ENCODE results near the gene DPP10.
"Not testable (repeated sequence)": the region's sequence is repeated elsewhere in the genome, so short reads cannot be mapped to it uniquely, and the experiment has no call there.

The DPP10 gene

GRCh38 chr2:114442510-114442909 lies at the start of gene DPP10:
TSS of gene DPP10 (plus strand) at chr2:114442641.
- Histone ChIP-seq H3K27ac (no peak within 1 kb of the TSS), H2AFZ (no peak within 1 kb of the TSS), H3K4me2 (ENCODE audit: low read length) (no peak within 1 kb of the TSS), H3K9me3 (ENCODE audit: control insufficient read depth, low read length) (no peaks in the 10 kb centered on the region), H3K36me3 (ENCODE audit: control insufficient read depth, insufficient read depth, low read length) (no peaks in the 10 kb centered on the region), H3K4me1 (no peaks in the 10 kb centered on the region), H3K79me2 (no peaks in the 10 kb centered on the region), H3K4me3 (ENCODE audit: low read depth, low read length) (no peak within 1 kb of the TSS), H3K9ac (no peak within 1 kb of the TSS), H3K27me3 (ENCODE audit: control insufficient read depth, insufficient read depth, low read length) (no peaks in the 10 kb centered on the region)
- TF ChIP-seq, protein P1, sequence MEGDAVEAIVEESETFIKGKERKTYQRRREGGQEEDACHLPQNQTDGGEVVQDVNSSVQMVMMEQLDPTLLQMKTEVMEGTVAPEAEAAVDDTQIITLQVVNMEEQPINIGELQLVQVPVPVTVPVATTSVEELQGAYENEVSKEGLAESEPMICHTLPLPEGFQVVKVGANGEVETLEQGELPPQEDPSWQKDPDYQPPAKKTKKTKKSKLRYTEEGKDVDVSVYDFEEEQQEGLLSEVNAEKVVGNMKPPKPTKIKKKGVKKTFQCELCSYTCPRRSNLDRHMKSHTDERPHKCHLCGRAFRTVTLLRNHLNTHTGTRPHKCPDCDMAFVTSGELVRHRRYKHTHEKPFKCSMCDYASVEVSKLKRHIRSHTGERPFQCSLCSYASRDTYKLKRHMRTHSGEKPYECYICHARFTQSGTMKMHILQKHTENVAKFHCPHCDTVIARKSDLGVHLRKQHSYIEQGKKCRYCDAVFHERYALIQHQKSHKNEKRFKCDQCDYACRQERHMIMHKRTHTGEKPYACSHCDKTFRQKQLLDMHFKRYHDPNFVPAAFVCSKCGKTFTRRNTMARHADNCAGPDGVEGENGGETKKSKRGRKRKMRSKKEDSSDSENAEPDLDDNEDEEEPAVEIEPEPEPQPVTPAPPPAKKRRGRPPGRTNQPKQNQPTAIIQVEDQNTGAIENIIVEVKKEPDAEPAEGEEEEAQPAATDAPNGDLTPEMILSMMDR (IDR thresholded peaks at IDR 0.05) = no peak

DNA sequence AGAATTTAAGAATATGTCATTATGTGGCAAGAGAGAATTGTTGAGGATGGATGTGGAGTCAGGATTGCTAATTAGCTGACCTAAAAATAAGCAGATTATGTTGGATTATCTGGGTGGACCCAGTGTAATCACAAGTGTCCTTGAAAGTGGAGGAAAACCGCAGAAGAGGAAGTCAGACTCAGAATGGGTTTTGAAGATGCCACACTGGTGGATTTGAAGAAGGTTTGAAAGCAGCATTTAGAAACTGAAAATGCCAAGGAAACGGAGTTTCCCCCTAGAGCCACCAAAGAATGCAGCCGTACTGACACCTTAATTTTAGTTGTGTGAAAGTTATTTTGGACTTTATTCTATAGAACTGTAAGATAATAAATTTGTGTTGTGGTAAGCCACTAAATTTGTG lies 41.6 kb upstream of the DPP10 start:
- Histone ChIP-seq H3K4me2 (ENCODE audit: low read length) (no peak overlapping the region), H3K9me3 (ENCODE audit: control insufficient read depth, low read length) (no peaks in the 10 kb centered on the region), H2AFZ (no peak overlapping the region), H3K4me3 (ENCODE audit: low read depth, low read length) (no peak overlapping the region), H3K27ac (no peak overlapping the region), H3K4me1 (no peaks in the 10 kb centered on the region), H3K36me3 (ENCODE audit: control insufficient read depth, insufficient read depth, low read length) (no peaks in the 10 kb centered on the region), H3K79me2 (no peaks in the 10 kb centered on the region), H3K9ac (no peak overlapping the region), H3K27me3 (ENCODE audit: control insufficient read depth, insufficient read depth, low read length) (no peaks in the 10 kb centered on the region)
- TF ChIP-seq, protein P1 (IDR thresholded peaks at IDR 0.05) = no peak

- H3K27ac ChIP-seq = no peak overlapping the region
These were observed 37.0 kb upstream of the DPP10 start for GRCh38 chr2:114405247-114406116.

DNA sequence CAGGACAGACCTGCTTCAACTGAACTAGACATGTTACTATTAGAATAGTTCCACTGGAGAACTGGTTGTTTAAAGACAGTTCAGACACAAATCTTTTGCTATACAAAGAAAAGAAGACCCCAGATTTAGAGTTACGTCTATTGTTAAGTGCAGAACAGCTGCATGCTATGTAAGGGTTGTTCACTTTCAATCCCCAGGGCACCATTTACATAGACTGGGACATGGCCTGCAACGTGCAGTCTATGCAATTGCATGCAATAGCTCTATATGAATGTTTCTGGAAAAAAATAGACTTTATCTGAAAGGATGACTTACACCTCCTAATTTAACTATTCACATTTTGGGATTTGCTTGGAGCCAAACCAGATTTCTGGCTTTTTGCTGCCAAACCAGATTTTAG lies 36.1 kb upstream of the DPP10 start:
- H3K27ac ChIP-seq = no peak overlapping the region

More at GRCh38 chr2:114405247-114406116, 37.0 kb upstream of the DPP10 start:
- Histone ChIP-seq H3K36me3 (ENCODE audit: control insufficient read depth, insufficient read depth, low read length) (no peaks in the 10 kb centered on the region), H3K79me2 (no peaks in the 10 kb centered on the region), H3K27me3 (ENCODE audit: control insufficient read depth, insufficient read depth, low read length) (no peaks in the 10 kb centered on the region), H3K4me1 (no peaks in the 10 kb centered on the region), H3K4me3 (ENCODE audit: low read depth, low read length) (no peak overlapping the region), H3K9me3 (ENCODE audit: control insufficient read depth, low read length) (no peaks in the 10 kb centered on the region), H3K4me2 (ENCODE audit: low read length) (no peak overlapping the region), H2AFZ (no peak overlapping the region), H3K9ac (no peak overlapping the region)
- TF ChIP-seq, protein P1 (IDR thresholded peaks at IDR 0.05) = no peak

DNA sequence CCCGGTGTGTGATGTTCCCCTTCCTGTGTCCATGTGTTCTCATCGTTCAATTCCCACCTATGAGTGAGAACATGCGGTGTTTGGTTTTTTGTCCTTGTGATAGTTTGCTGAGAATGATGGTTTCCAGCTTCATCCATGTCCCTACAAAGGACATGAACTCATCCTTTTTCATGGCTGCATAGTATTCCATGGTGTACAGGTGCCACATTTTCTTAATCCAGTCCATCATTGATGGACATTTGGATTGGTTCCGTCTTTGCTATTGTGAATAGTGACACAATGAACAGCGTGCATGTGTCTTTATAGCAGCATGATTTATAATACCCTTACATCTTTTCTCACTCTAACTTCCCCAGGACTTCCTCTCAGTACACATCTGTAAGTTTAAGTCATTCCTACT lies 35.1 kb upstream of the DPP10 start:
- H3K4me3 ChIP-seq (ENCODE audit: low read depth, low read length); H3K4me2 ChIP-seq (ENCODE audit: low read length); H3K9ac ChIP-seq; H2AFZ ChIP-seq; H3K79me2 ChIP-seq; H3K27me3 ChIP-seq (ENCODE audit: control insufficient read depth, insufficient read depth, low read length); H3K36me3 ChIP-seq (ENCODE audit: control insufficient read depth, insufficient read depth, low read length); H3K27ac ChIP-seq; H3K4me1 ChIP-seq; H3K9me3 ChIP-seq (ENCODE audit: control insufficient read depth, low read length): not testable (repeated sequence)

More for the DNA sequence above, 36.1 kb upstream of the DPP10 start:
- Histone ChIP-seq H3K27me3 (ENCODE audit: control insufficient read depth, insufficient read depth, low read length) (no peaks in the 10 kb centered on the region), H3K9me3 (ENCODE audit: control insufficient read depth, low read length) (no peaks in the 10 kb centered on the region), H3K36me3 (ENCODE audit: control insufficient read depth, insufficient read depth, low read length) (no peaks in the 10 kb centered on the region), H2AFZ (no peak overlapping the region), H3K9ac (no peak overlapping the region), H3K4me3 (ENCODE audit: low read depth, low read length) (no peak overlapping the region), H3K79me2 (no peaks in the 10 kb centered on the region), H3K4me1 (no peaks in the 10 kb centered on the region), H3K4me2 (ENCODE audit: low read length) (no peak overlapping the region)
- TF ChIP-seq, protein P1 (IDR thresholded peaks at IDR 0.05) = no peak

All from parathyroid adenoma (tissue), 2 donors.